Smooth muscle cell of the umbilical artery (primary cell): ENCODE results near the gene CDRT15. TPM values are rescaled to one million over a fixed set of nuclear protein-coding genes. Genes with fewer than 3 reads are reported as not detected.

ENCODE experiments used
- total RNA-seq: library from RNA; depleted of rRNA; stranded (reverse); fragments of >200 nt; gene quantifications from 2 replicates; pipeline ENCODE4 v1.2.3, GENCODE V29; 2014

The CDRT15 gene
- not detected in 2 replicates for total RNA-seq

DNA sequence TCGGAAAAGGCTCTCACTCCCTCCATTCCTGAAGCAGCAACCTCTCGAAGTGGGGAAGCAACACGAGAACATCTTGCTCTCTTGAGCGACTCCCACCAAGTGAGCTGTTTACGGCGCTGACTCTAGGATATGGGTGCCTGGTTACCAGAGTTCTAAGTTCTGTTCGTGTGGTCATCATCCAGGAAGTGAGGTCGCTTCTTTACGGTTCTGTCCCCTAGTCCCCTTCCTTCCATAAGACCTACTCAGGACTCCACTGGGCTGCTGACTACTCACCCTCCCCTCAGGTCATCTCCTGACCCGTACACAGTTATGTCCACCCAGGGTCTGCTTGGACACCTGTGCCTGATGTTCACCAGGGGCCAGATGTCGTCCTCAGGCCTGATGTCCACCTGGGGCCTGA, at the start of gene CDRT15:
TSS of gene CDRT15 (minus strand) at position 101 of the 400 bp plus-strand sequence. CDS start at position 72, 29 bp downstream.

Other genes with a start within 250 kb of the CDRT15 start
- gene COX10, start 167.4 kb downstream of the CDRT15 start, total RNA-seq = 13.7 and 16.5 TPM in 2 replicates
- 9.2 and 17.5 TPM in 2 replicates for gene HS3ST3B1, start 64.2 kb upstream of the CDRT15 start, total RNA-seq